Measurements from ENCODE around the gene PPP1R9B.
A peak's percentile ranks its signal among the peaks of the same experiment; 100 is the strongest.

Gene PPP1R9B

GRCh38 chr17:50149091-50149416, 1.4 kb downstream of the PPP1R9B start:
- no peak for TF ChIP-seq CTCF (IDR thresholded peaks at IDR 0.05; ENCODE audit: insufficient read depth, low read depth, low read length, missing control alignments)
- DNase-seq (ENCODE audit: low read depth): no peak
- H3K4me3 ChIP-seq (ENCODE audit: low read length): peak overlapping the region; percentile 74

- TF ChIP-seq CTCF (IDR thresholded peaks at IDR 0.05; ENCODE audit: insufficient read depth, low read depth, low read length, missing control alignments): peak; percentile 48
- peak overlapping the region; percentile 74 for H3K4me3 ChIP-seq (ENCODE audit: low read length)
- DNase-seq (ENCODE audit: low read depth): peak; percentile 94
Observed at GRCh38 chr17:50148226-50149090, 2.0 kb downstream of the PPP1R9B start.

- no peak for DNase-seq (ENCODE audit: low read depth)
- H3K4me3 ChIP-seq (ENCODE audit: low read length): peak overlapping the region; percentile 74
- no peak for TF ChIP-seq CTCF (IDR thresholded peaks at IDR 0.05; ENCODE audit: insufficient read depth, low read depth, low read length, missing control alignments)
Observed at GRCh38 chr17:50147841-50148225, 2.6 kb downstream of the PPP1R9B start.

GRCh38 chr17:50146927-50147665, 3.4 kb downstream of the PPP1R9B start:
- TF ChIP-seq CTCF (IDR thresholded peaks at IDR 0.05; ENCODE audit: insufficient read depth, low read depth, low read length, missing control alignments): no peak
- DNase-seq (ENCODE audit: low read depth): no peak
- H3K4me3 ChIP-seq (ENCODE audit: low read length): peak overlapping the region; percentile 74

- peak; percentile 31 for TF ChIP-seq CTCF (IDR thresholded peaks at IDR 0.05; ENCODE audit: insufficient read depth, low read depth, low read length, missing control alignments)
- H3K4me3 ChIP-seq (ENCODE audit: low read length): no peak overlapping the region
- DNase-seq (ENCODE audit: low read depth): no peak
Observed at GRCh38 chr17:50146230-50146926, 4.1 kb downstream of the PPP1R9B start.

GRCh38 chr17:50145532-50146229, 4.8 kb downstream of the PPP1R9B start:
- TF ChIP-seq CTCF (IDR thresholded peaks at IDR 0.05; ENCODE audit: insufficient read depth, low read depth, low read length, missing control alignments): no peak
- DNase-seq (ENCODE audit: low read depth): no peak
- H3K4me3 ChIP-seq (ENCODE audit: low read length): no peak overlapping the region

Data from epithelial cell of esophagus (primary cell).